MM.1S (cell line): Measurements from ENCODE around the gene SHOC2.

ENCODE experiments used
- CTCF ChIP-seq: fragments of 300-600 bp; sonication (generic); IDR thresholded peaks from 2 replicates; pipeline ENCODE4 v1.5.1; 2016; ENCODE audit warnings: antibody characterized with exemption, low read length, mixed read lengths
- EZH2 ChIP-seq: fragments of 300-600 bp; sonication (generic); optimal IDR thresholded peaks from 2 replicates; pipeline ENCODE3; 2017; ENCODE audit warnings: low read depth, mild to moderate bottlenecking, antibody characterized with exemption, low read length, mixed read lengths

- TF ChIP-seq CTCF (no peak), EZH2 (no peak)
Observed at GRCh38 chr10:110985497-110986275, 66.3 kb downstream of the SHOC2 start.
